Prostate gland (tissue), 2 donors: Measurements from ENCODE around the gene HTR5A. TPM values are rescaled to one million over a fixed set of nuclear protein-coding genes. Genes with fewer than 3 reads are reported as not detected.

Experiments
- DNase-seq: peaks from one replicate; pipeline ENCODE4 v3.0.0-alpha.2; 2019; ENCODE audit warnings: low spot score
- H3K27ac ChIP-seq, 2 donors: fragments of 200-600 bp; sonication (generic); 2 replicates each; pipeline ENCODE4 v1.5.1; 2017 to 2019
- H3K27me3 ChIP-seq: fragments of 200-600 bp; sonication (generic); replicated peaks from 2 replicates; pipeline ENCODE4 v1.5.1; 2019; ENCODE audit not compliant: insufficient read depth
- H3K36me3 ChIP-seq, 2 donors: fragments of 200-600 bp; sonication (generic); 1 replicate in 1 of 2; 2 replicates in 1 of 2; pipeline versions ENCODE4 v1.5.1 to v1.8.1; 2017 to 2019
- H3K4me1 ChIP-seq: fragments of 200-600 bp; sonication (generic); replicated peaks from 2 replicates; pipeline ENCODE4 v1.5.1; 2019
- H3K4me3 ChIP-seq, 2 donors: fragments of 200-600 bp; sonication (generic); 2 replicates each; pipeline ENCODE4 v1.5.1; 2017 to 2019
- H3K9me3 ChIP-seq: fragments of 200-600 bp; sonication (generic); 2 replicates; pipeline ENCODE4 v1.5.1; 2017
- POLR2A ChIP-seq: fragments of 450-650 bp; IDR thresholded peaks from one replicate; pipeline ENCODE4 v1.6.1; 2016; ENCODE audit warnings: antibody characterized with exemption, mild to moderate bottlenecking
- POLR2AphosphoS5 ChIP-seq: sonication (generic); formaldehyde crosslinking; IDR thresholded peaks from one replicate; pipeline ENCODE4 v1.6.1; 2017; ENCODE audit warnings: antibody characterized with exemption
- WGBS: methylation state at CpG from one replicate; pipeline ENCODE4 v1.1.5; 2018; 5-methylcytosine and 5-hydroxymethylcytosine counted together
- intact Hi-C: fragments of 100-400 bp; cut with DNase I; formaldehyde crosslinking; loops from one replicate; pipeline ENCODE4 v1.14.2; 2022
- total RNA-seq, 2 donors: library from RNA; depleted of rRNA; stranded (reverse); fragments of >200 nt; gene quantifications; one replicate each; pipeline ENCODE4 v1.1.0, GENCODE V29; 2016
- TF ChIP-seq, protein P1 (sequence below), 4 experiments: fragments of 200-600 bp in 2 of 4; fragments of 450-650 bp in 2 of 4; sonication (generic) in 2 of 4; IDR thresholded peaks; 1 replicate in 3 of 4; 2 replicates in 1 of 4; pipeline ENCODE4 v1.5.1; 2016 to 2019; ENCODE audit warnings: antibody characterized with exemption in 4 of 4, mild to moderate bottlenecking in 2 of 4, moderate library complexity in 2 of 4

Gene HTR5A
- total RNA-seq, 2 donors from 2014 or later = not detected

DNA sequence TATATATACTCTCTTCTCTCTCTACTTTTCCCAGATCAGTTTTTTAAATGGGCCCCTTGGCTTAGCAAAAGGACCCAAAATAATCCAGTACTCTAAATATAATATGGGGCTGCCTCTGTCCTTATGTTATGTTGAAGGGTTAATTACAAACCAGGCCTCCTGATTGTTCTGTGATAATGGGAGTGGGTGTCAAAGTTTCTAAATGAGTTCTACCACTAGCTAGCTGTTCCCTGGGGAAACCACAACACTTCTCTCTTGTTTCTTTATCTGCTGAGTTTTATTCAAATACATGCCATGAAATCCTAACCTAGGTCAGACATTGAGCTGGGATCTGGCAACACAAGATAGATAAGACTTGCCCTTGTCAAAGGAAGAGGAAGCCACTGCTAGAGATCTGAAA lies 3.8 kb downstream of the HTR5A start:
- Histone ChIP-seq H3K27me3 (no peaks in the 10 kb centered on the region), H3K36me3 (no peaks in the 10 kb centered on the region)
- no peak for DNase-seq

DNA sequence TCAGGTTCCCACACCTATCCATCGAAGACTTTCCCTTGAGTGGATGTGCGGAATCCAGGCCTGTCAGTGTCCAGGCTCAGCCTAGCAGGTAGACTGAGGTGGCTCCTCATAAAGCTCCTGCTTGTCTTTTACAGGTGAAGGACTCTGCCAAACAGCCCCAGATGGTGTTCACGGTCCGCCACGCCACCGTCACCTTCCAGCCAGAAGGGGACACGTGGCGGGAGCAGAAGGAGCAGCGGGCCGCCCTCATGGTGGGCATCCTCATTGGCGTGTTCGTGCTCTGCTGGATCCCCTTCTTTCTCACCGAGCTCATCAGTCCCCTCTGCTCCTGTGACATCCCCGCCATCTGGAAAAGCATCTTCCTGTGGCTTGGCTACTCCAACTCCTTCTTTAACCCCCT lies 13.9 kb downstream of the HTR5A start:
- Histone ChIP-seq H3K4me3 (no peak overlapping the region), H3K9me3 (no peaks in the 10 kb centered on the region), H3K36me3 (no peaks in the 10 kb centered on the region), H3K27ac (no peak overlapping the region), H3K27me3 (no peaks in the 10 kb centered on the region), H3K4me1 (no peaks in the 10 kb centered on the region)
- no peak for TF ChIP-seq POLR2AphosphoS5
- no peak for TF ChIP-seq POLR2A
- TF ChIP-seq, protein P1, sequence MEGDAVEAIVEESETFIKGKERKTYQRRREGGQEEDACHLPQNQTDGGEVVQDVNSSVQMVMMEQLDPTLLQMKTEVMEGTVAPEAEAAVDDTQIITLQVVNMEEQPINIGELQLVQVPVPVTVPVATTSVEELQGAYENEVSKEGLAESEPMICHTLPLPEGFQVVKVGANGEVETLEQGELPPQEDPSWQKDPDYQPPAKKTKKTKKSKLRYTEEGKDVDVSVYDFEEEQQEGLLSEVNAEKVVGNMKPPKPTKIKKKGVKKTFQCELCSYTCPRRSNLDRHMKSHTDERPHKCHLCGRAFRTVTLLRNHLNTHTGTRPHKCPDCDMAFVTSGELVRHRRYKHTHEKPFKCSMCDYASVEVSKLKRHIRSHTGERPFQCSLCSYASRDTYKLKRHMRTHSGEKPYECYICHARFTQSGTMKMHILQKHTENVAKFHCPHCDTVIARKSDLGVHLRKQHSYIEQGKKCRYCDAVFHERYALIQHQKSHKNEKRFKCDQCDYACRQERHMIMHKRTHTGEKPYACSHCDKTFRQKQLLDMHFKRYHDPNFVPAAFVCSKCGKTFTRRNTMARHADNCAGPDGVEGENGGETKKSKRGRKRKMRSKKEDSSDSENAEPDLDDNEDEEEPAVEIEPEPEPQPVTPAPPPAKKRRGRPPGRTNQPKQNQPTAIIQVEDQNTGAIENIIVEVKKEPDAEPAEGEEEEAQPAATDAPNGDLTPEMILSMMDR (IDR thresholded peaks at IDR 0.05) = no peak
- DNase-seq = no peak
- WGBS = 97% methylated on average over 14 of the region's 14 CpGs
- intact Hi-C loops = no loop called here

More for the DNA sequence above, 3.8 kb downstream of the HTR5A start:
- H3K9me3 ChIP-seq = no peaks in the 10 kb centered on the region
- H3K4me3 ChIP-seq = no peak overlapping the region
- intact Hi-C loops = loop anchor here (10.0 kb wide), 1 partner anchor 69 kb away; the partner anchor contains the start of gene PAXIP1
- no peak overlapping the region for H3K27ac ChIP-seq
- no peaks in the 10 kb centered on the region for H3K4me1 ChIP-seq
- no peak for TF ChIP-seq POLR2AphosphoS5
- TF ChIP-seq POLR2A = no peak
- TF ChIP-seq, protein P1 (IDR thresholded peaks at IDR 0.05) = no peak

DNA sequence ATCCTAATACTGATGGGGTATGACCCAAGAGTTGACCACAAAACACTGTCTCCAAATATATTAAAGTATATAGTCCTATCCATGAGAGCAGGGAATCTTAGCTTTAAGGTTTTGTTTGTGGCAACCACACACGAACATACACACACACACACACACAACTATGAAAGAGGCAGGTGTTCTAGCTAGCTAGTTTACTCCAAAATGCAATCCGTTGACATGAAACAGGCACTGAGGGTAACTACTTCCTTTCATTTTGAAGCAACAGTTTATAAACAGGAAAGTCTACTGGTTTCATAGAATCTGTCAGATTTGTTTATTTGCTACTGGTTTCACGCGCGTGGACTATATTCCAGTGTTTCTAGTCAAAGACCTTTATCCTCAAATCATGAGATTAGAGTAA lies 14.8 kb downstream of the HTR5A start:
- Histone ChIP-seq H3K27ac (no peak overlapping the region), H3K36me3 (no peaks in the 10 kb centered on the region), H3K4me1 (no peaks in the 10 kb centered on the region), H3K4me3 (no peak overlapping the region), H3K27me3 (no peaks in the 10 kb centered on the region), H3K9me3 (no peaks in the 10 kb centered on the region)
- DNase-seq = no peak
- intact Hi-C loops = no loop called here
- WGBS = 85% methylated on average over 5 of the region's 5 CpGs
- TF ChIP-seq POLR2A = no peak
- TF ChIP-seq, protein P1 (IDR thresholded peaks at IDR 0.05) = no peak
- no peak for TF ChIP-seq POLR2AphosphoS5

DNA sequence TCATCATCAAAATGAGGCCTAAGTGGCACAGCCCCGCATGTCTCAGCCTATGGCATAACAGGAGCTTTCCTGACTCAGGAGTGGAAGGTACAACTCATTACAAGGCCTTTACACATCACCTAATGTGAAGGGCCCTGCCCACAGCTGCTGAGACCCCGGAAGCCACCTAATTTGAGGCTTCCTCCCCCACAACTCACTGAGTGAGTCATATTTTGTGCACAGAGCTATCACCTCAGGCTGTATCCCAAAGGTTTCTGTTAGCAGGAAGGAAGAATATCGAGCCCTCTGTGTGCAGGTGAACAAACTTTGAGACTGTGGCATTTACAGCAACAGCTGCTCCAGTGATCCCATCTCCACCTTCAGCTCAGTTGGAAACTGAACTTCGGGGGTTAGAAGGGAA lies 20.6 kb downstream of the HTR5A start:
- intact Hi-C loops = no loop called here
- no peak for TF ChIP-seq POLR2A
- TF ChIP-seq, protein P1 (IDR thresholded peaks at IDR 0.05) = no peak
- Histone ChIP-seq H3K4me3 (no peak overlapping the region), H3K27me3 (no peaks in the 10 kb centered on the region), H3K36me3 (no peaks in the 10 kb centered on the region), H3K4me1 (no peaks in the 10 kb centered on the region), H3K27ac (no peak overlapping the region), H3K9me3 (no peaks in the 10 kb centered on the region)
- 70% methylated on average over 4 of the region's 4 CpGs for WGBS
- no peak for DNase-seq

DNA sequence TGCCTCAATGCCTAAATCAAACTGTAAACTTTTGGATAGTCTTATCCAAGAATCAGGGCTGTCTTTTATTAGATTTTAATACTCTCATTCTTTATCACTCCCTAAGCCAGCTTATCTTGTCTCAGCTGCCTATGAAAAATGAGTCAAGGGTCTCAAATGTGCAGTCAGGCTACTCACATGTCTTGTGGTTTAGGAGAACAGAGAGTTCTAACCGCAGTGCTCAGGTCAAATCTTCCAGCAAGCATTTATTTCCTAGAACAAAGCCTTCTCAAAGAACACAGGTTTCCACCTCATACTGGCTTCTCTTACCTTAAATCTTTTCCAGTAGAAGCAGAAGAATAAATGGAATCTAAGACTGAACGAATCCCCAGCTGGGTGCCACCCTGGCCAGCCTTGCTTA lies 23.5 kb downstream of the HTR5A start:
- H3K27me3 ChIP-seq = no peaks in the 10 kb centered on the region
- intact Hi-C loops = no loop called here
- TF ChIP-seq POLR2A (no peak), POLR2AphosphoS5 (no peak)
- TF ChIP-seq, protein P1 (IDR thresholded peaks at IDR 0.05) = no peak
- H3K4me1 ChIP-seq = no peaks in the 10 kb centered on the region
- H3K36me3 ChIP-seq = no peaks in the 10 kb centered on the region
- H3K27ac ChIP-seq = no peak overlapping the region
- H3K4me3 ChIP-seq = no peak overlapping the region
- 29% methylated on average over 2 of the region's 2 CpGs for WGBS
- no peaks in the 10 kb centered on the region for H3K9me3 ChIP-seq
- no peak for DNase-seq
